ENCODE data around the gene OR11A1.

The OR11A1 gene, protein sequence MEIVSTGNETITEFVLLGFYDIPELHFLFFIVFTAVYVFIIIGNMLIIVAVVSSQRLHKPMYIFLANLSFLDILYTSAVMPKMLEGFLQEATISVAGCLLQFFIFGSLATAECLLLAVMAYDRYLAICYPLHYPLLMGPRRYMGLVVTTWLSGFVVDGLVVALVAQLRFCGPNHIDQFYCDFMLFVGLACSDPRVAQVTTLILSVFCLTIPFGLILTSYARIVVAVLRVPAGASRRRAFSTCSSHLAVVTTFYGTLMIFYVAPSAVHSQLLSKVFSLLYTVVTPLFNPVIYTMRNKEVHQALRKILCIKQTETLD

DNA sequence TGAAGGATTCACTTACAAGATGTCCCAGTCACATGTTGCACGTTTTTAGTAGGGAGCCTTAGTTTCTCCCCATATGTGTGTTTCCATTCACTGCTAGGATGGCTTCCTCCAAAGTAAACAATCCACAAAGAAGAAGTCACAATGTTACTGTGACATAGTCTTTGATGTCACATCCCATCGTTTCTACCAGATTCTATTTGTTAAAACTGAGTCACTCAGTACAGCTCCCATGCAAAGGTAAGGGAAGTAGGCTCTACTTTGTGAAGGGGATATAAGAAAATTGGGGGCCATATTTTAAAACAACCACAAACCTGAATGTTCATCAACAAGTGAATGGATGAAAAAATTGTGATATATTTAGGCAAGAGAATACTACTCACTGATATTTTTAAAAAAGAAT is at the start of gene OR11A1, which contains the start of gene OR2H1:
Gene OR11A1, minus strand, starts transcription at position 101 of the 400 bp plus-strand sequence. CDS start 29,430 bp downstream, outside the sequence.
Gene OR2H1, plus strand, starts transcription at position 185 of the 400 bp plus-strand sequence. CDS start 4,615 bp downstream, outside the sequence.
- no peak for DNase-seq

DNA sequence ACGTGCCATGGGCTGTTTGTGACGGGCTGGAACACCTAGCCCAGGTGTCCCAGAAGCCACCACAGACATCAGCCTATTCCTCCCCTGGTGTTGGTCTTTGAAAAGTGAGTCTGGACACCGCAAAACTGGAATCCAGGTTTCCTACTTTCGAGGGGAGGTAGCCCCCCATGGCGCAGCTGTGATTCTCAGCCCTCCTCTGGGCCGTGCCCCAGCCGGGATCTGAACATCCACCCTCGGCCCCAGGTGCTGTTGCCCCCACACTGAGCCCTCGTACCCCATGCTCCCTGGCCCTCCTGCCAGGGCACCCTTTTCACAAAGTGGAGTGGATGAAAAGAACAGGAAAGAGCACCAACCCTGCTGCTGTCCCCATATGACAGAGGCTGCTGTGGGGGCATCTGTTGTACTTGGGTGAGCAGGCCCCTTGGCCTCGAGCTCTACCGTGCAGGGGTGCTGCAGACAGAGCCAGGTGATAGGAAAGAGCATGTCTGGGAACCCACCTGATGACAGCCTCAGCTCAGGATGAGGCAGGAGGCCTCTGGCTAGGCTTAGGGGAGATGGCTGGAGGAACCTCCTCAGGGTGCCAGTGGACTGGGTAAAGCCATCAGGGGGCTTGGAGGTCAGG is 49.7 kb upstream of the OR11A1 start:
- DNase-seq, result no peak

DNA sequence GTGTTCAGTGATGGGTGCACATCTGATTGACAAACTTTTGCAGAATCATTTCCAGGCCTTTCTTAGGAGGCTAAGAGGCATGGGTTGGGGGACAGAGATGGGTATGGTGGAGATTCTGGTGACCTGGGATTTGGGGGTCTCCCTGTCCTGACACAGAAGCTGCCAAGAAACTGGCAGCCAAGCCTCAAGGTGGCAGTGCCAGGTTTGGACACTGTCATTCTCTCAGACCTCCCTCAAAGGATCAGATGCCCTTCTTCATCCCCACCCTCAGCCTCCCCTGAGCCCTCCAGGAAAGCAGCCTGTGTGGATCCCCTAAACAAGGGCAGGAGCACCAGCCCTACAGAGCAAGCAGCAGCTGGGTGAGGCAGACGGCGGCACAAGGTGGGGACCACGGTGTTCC is 48.9 kb upstream of the OR11A1 start:
- no peak for DNase-seq

DNA sequence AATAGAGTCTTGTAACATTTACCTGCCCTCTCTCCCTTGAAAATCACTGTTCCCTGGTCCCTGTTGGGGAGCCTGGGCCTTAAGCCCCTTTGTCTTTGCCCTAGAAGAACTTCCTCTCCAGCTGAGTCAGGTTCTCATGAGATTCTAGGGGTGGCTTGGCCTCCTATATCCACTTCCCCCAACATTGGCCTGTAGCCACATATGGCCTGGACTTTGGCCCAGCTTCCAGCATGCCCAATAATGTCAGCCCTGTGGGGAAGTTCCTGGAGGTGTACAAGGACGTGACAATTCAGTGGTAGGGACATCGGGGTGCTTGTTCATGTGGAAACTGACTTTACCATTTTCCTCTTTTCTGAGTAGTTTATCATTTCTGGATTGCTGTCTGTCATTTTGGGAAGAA is 48.1 kb upstream of the OR11A1 start:
- no peak for DNase-seq

DNA sequence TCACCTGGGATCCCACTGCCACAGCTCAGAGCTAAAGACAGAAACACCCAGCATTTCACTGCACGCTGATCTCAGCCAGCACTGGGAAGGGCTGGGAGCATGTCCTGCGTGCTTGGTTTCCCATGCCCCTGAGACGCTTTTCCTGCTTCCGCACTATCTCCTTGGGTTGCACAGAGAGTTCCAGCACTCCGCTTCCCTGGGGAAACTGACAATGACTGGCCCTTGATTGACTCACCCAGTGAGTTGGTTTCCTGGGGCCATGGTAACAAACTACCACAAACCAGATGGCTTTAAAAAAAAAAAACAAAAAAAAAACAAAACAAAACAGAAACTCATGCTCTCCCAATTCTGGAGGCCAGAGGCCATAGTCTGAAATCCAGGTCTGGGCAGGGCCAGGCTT is 45.7 kb upstream of the OR11A1 start:
- no peak for DNase-seq

DNA sequence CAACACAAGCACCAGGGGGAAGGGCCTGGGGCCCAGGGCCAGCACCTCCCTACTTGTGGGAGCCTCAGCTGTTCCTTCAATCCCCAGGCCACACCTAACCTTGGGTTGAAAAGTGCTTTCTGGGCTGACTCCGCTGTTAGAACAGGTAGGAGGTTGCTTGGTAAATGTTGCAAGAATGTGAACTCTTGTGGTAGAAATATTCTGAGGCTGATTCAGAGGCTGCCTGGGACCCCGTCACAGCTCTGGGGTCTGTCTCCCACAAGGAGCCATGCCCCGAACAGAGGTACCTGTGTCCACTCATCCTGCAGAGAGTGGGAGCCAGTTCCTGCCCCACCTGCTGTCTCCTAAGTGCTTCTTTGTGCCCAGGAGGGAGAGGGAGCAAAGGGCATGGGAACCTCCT is 45.3 kb upstream of the OR11A1 start:
- no peak for DNase-seq

DNA sequence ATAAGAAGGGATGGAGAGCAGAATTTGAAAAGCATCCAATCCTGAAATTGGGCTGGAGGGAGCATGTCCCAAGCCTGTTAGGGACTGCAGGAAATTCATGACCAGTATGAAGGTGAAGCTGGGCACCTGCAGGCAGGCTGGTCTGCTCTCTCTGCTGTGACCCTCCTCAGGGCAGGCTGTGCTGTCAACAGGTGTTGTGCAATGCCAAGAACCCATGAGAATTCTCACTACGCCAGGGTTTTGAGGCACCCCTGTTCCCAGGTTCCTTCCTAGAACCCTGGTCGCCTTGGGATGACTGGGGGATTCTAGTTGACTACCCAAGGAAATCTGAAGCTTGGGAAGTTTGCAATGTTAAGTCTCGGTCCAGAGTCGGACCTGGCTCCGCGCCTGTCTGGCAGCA is 44.2 kb upstream of the OR11A1 start:
- no peak for DNase-seq

DNA sequence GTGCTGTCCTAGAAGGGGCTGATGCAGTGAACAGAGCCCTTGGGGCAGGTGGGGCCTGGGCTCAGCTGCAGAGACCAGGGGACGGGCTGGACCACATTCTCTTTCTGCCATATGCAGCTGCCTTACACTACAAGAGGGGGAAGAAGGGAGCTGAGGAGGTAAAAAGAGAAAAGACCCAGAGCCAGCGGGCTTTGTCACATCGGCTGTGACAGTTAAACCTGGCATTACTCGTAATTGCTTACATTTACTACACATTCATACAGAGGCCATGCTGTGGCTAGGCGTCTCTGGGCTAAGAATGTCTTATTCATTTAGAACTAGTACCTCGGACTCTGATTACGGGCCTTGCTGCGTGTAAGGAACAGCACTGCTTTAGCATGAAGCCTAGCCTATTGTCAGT is 43.7 kb upstream of the OR11A1 start:
- DNase-seq, result no peak

DNA sequence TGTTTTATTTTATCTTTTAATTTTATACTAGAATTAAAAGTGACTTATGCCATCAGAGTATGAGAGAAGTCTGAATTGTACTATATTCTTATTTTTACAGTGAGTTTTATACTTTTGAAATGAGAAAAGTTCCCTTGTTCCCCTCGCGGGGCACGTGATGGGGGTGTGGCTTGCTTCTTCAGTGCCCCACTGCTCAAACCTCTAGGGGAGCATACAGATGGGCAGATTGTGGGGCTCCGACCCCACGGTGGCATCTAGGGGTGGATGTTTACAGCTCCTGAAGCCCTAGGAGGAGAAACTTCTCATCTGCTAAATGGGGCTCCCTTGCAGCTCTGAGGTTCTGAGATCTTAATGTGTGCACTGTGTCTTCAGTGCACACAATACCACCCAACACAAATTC is 42.8 kb upstream of the OR11A1 start:
- DNase-seq, result no peak

DNA sequence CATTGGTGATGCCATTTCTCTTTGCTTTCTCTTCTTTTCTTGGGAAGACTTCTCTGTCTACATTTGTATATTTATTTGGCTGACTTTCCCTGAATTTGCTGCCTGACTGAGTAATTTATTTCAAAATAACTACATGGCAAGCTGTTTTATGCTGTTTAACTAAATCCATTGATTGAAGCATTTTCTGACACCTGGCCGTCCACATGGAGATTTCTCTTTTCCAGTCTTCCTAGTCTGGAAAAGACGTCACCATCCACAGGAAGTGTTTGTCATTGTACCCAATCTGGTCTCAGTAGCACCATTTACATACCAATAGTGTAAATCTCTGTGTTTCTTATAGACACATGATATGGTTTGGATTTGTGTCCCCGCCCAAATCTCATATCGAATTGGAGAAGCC is 40.1 kb upstream of the OR11A1 start:
- DNase-seq, result no peak

DNA sequence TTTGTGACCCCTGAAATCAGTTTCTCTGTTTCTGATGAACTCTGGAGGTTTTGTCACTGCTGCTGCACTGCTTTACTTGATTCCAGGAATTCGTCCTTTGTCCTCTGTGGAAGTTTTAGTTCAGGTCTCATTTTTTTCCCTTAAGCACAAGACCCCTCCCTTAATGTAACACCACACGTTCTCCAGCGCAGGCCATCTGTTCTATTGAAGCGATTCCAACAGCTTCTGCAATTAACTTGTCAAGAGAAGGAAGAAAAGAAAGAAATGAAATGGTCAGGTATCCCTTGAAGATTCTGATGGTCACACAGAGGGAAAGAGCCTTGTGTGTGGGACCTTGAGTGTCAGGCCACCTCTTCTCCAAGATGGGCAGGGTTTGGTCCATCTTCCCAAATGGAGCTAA is 38.7 kb upstream of the OR11A1 start:
- DNase-seq, result no peak

DNA sequence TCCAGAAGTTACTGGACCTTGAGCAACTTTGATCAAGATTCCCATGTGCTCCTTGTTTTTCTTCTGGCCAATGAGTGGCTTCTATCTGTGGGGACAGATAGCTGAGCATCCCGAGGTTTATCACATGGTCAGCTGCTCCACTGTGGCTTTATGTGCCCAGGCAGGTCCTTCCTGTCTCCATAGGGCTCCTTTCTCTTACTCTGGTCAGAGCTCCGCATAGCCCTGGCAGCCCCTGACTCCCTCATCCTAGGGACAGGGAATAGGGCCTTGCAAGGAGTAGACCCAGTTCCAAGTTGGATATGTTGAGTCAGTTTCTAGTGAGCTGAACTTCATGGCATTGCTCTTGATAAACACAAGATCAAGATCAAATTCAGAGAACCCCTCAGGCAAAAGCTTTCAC is 37.3 kb upstream of the OR11A1 start:
- no peak for DNase-seq

DNA sequence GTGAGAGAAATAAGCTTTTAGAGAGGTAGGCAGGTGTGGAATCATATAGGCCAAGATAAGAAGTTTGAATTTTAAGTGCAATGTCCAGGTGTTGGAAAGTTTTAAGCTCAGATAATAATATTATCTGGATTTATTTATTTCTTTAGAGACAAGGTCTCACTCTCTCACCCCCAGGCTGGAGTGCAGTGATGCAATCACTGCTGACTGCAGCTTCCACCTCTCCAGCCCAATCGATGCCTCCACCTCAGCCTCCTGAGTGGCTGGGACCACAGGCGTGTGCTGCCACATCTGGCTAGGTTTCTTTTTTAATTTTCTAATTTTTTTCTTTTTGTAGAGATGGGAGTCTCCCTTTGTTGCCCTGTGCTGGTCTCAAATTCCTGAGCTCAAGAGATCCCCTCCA is 36.4 kb upstream of the OR11A1 start:
- no peak for DNase-seq

DNA sequence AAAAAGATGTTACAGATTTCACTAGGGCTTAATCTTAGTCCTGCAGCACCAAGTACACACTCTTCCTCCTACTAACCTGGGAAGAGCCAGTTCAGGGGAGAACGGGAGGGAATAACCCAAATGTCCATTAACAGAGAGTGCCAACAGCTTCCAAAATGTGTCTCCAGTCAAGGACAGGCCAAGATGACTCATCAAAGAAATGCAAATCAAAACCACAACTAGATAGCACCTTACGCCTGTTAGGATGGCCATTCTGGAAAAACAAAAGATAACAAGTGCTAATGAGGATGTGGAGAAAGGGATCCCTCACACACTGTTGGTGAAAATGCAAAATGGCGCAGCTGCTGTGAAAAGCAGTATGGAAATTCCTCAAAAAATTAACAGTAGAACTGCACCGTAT is 34.7 kb upstream of the OR11A1 start:
- no peak for DNase-seq

DNA sequence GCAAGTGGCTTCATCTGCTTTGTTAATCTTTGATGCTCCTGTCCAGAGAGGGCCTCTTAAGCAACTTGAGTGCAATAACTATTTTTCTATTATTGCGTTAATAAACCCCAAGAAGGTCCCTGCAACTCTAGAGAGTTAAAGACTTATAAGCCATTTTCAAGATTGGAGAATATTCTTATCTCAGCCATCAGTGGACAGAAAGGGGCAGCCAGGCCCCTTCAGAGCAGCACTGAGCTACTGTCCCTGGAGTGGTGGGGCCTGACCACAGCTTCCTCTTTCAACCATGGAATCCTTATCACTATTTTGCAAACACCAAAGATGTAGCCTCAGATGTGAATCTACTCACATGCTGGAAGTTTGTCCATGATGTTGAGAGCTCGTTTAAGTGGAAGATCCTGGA is 33.7 kb upstream of the OR11A1 start:
- DNase-seq, result no peak

DNA sequence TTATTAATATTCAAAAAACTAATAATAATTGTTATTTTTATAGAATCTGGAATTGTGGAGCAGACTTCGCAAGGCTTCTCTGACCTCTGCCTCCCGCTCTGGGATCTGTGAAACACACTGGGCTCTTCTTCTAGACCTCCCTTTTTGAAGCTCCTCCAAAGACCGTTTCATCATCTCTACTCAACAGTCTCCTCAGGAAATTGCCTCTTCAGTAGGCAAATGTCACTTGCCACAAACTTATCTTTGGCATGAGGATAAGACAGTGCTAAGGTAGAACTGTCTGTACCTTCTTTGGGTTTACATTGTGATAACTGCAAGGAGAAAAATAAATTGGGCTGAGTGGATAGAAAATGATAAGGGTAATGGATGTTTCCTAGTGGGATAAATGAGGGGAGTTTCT is 33.2 kb upstream of the OR11A1 start:
- DNase-seq, result no peak

DNA sequence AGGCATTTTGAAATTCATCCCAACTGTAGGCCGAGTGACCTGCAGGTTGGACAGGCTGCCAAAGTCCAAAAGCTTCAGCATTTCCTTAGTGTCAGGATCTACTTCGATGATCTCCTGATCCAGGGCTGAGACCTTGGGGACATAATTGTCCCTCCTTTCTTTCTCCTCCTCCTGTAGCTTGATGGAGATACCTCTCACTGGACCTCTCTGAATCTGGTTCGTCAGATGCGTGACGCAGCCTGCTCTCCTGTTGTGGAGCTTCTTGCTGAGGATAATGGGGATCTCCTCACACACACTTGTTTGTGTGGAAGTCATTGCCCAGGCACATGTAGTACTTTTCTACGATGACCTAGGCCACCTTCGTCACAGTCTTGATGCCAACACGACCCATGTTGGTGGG is 32.4 kb upstream of the OR11A1 start:
- no peak for DNase-seq

DNA sequence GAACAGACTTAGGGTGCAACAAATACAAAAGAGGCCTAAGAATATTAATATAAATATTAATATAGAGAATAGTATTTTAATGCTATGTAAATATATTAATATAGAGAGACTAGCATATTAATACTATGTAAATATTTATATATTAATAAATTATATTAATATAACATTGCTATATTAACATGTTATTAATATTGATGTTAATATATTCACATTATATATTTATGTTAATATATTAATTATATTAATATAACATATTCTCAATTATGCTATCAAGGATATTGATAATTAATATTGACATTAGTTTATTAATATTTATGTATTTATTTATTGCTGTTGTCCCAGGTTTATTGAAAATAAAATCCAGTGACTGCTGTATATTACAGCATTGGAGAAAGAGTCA is 32.0 kb upstream of the OR11A1 start:
- no peak for DNase-seq

DNA sequence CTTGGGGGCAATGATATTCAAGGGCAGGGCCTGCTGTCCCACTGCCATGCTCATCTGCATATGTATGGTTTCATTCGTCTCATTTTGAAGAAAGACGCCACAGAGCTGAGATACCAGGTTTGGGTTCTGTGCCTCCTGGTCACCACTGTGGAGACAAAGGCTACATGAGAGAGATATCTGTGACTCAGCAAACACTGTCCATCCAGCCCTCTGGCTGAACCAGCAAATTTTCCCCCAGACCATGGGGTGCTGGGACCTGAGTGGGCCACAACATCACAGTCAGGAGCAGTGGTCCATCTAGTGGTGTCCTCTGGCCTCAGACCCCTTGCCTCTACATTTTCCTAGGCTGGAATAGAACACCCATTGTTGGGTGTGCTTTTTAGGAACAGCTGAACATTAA is 30.8 kb upstream of the OR11A1 start, which contains the start of gene MAS1L:
Gene MAS1L, minus strand, starts transcription at position 297 of the 400 bp plus-strand sequence. Its CDS starts 54 bp downstream, at position 243.
- DNase-seq, result no peak

DNA sequence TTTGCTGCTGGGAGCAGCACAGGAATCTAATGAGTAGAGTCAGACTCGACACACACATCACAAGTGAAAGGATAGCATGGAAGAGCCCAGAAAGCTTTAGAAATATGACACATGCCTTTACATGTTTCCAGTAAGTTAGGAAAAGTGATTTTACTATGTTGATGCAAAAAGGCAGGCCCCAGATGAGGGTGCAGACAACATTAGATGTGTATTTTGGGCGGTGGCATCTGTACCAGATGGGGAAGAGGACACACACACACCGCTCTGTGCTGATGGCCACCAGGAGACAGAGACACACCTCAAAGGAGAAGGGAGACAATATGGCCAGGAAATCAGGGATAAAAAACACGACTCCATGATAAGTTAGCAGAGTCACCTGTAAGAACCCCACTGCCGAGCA is 30.3 kb upstream of the OR11A1 start:
- no peak for DNase-seq

DNA sequence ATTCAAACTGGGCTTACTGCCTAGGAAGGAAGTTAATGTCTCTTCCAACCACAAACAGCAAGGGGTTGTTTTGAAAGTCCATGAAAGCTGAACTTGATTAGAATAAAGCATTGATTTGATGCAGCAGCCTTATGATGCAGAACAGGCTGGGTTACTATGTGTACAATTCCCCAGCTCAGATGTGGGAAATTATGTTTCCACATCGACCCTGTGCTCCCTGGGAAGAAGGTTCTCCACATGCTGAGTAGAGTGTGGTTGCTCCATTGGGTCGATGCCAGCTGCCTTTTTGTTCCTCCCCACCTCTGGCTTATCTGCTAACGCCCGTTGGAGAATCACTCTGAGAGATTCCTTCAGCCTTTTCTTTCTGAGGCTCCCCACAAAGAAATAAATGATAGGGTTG is 29.7 kb upstream of the OR11A1 start:
- no peak for DNase-seq

DNA sequence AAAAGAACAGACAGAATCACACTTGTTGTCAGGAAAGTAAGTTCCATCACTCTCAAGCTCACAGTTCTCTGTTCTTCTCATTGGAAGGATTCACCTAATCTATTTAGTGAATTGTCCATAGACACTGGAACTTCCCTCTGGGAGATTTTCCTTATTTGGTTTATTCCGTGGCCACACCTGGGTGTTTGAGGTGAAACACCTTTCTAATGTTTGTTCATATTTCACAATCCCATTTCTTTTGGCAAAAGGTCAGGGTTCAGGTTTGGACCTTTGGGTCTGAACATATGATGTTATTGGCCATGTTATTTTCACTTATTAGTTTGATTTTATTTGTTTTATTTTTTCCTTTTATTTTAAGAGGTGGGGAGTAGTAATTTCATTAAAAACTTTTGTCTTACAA is 26.9 kb upstream of the OR11A1 start:
- no peak for DNase-seq

DNA sequence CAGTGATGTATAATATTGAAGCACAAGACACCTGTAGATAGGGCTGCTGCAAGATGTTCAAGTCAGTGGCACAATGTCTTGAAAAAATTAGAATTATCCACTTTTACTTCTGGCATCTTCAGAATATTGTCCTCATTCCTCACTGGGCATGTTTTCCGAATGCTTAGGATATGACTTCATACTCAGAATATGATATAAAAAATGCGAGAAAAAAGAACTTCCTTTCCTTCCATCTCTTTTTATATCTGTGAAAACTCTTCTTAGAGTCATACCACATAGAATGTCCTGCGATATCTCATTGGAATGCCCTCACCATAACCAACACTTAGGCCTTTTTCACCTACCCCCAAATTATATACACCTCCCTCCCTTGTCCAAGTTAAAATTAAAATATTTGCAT is 26.3 kb upstream of the OR11A1 start:
- no peak for DNase-seq

DNA sequence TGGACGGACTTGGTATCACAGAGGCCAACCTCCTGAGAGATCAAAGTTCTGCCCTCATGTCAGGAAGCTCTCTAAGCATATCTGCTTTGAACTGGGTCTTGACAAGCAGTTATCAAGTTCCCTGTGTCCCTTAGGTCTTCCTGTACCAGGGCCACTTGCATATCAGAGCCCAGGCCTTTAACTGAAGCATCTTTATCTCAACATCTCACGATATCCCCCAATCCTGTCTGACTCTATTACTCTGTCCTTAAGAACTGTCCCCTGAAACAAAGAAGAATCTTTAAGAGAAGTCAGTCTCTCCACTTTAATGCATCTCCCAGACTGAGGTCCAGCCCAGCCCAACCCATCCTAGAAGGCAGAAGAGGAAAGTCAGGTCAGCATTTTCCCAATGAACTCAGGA is 22.7 kb upstream of the OR11A1 start:
- no peak for DNase-seq

DNA sequence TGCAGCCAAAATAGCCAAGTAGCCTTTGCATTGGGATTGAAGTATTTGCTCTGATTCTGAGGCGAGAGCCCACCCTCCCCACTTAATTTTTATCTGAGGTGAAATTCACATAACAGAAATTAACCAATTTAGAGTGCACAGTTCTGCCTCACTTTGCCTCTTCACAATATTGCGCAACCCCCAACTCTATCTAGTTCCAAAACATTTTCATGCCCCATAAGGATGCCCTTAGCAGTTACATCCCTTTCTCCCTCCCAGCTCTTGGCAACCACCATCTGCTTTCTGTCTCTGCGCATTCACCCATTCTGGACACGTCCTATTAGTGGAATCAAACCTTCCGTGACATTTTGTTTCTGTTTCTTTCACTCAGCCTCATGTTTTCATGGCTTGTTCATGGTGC is 21.9 kb upstream of the OR11A1 start:
- DNase-seq, result no peak
